GM21381 (cell line): ENCODE results near the gene ZSCAN30.

Source experiments
- ATAC-seq: cut with Tn5 transposase; IDR thresholded peaks from one replicate; pipeline ENCODE4 v1.9.1; 2021; ENCODE audit warnings: mild to moderate bottlenecking, moderate library complexity; ENCODE audit not compliant: unreplicated experiment

Gene ZSCAN30

GRCh38 chr18:35282353-35282752 lies 7.7 kb downstream of the ZSCAN30 start:
- no peak for ATAC-seq

DNA sequence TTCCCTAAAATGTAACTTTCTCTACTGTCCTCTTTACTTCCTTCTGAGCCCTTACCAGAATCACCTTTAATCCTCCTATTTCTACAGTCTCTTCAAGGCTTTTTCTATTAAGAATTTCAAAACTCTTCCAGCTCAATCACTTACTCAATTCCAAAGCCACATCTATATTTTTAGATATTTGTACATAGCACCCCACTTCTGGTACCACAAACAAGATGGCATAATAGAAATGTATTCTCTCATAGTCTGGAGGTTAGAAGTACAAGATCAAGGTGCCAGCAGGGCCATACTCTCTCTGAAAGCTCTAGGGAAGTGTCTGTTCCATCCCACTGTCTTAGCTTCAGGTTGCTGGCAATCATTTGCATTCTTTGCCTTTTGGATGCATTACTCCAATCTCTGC lies 11.1 kb downstream of the ZSCAN30 start:
- ATAC-seq = no peak

DNA sequence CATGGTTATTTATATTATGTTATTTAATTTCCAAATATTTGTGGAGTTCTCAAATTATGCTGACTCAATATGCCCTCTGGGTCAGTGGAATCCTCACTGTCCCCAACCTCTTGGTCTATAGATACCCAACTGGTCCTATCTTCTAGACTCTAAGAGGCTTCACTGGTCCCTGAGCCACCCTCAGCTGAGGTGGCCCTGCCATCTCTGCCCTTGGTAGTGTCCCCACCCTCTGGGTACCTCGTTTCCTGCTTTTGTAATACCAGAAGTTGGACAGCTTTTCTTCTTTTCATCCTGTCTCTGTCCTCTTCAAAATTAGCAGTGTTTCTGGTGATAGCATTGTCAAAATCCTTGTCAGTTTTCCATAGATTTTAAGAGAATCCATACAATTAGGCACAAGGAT lies 11.9 kb downstream of the ZSCAN30 start:
- no peak for ATAC-seq

DNA sequence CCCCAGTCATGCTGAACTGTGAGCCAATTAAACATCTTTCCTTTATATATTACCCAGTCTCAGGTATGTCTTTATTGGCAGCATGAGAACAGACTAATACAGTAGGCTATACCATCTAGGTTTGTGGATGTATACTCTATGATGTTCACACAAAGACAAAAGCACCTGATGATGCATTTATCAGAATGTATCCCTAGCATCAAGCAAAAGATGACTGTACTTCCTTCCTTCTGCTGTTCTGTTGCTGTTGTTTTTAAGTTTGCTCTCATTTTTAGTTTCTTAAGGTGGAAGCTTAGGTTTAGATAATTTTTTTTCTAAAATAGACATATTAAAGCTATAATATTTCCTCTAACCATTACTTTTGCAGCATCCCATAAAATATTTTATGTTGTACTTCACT lies 12.4 kb downstream of the ZSCAN30 start:
- no peak for ATAC-seq

DNA sequence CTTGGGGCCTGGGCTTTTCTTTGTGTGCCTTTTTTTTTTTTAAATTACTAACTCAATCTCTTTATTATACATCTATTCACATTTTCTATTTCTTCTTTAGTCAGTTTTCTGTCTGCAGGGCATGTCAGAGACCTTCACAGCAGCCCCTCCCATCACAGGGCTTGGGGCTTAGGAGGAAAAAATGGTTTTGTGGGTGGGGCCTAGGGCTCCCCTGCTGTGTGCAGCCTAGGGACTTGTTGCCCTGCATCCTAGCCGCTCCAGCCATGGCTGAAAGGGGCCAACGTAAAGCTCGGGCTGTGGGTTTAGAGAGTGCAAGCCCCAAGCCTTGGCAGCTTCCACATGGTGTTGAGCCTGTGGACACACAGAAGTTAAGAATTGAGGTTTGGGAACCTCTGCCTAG lies 13.8 kb downstream of the ZSCAN30 start:
- ATAC-seq = no peak

GRCh38 chr18:35271656-35272055 lies 18.4 kb downstream of the ZSCAN30 start:
- ATAC-seq = no peak

GRCh38 chr18:35268821-35269220 lies 21.2 kb downstream of the ZSCAN30 start:
- ATAC-seq = no peak

DNA sequence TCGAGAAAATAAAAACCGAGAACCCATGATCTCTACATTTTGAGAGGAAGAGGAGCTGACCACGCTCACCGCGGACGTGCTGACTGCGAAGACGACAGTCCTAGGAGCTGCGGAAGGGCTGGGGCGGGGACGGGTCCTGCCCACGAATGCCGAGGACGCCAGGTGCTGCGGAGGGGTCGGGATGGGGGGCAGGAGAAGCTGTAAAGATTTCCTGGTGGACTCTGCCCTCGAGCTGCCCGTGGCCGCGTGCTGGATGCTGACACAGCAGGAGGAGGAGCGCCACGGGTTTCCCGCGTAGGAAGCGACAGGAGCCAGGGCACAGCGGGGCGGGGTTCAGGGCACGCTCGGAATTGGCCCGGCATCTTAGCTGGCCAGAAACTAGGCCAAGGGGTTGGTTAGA lies 22.2 kb downstream of the ZSCAN30 start:
- no peak for ATAC-seq

DNA sequence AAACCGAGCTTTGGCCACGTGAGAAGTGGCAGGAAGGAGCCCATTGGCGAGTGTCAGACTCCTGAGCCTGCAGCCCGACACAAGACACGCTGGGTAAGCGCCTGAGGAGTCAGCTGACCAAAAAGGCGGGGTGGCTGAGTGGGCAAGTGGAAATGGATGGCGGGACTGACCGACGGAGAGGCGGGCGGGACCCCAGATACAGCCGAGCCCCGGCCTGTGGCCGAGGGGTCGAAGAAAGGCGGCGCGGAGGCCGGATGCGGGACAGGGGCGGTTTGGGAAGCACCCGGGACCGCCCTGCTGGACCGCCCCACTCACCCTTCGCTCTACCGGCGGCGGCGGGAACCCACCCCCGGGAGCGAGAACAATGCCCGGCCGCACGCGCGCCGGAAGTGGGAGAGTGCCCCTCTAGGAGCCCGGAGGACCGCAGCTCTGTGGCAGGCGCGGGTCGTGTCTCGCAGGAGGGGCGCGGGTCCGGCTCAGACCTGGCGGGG lies 22.8 kb downstream of the ZSCAN30 start:
- no peak for ATAC-seq

GRCh38 chr18:35264409-35264808 lies 25.6 kb downstream of the ZSCAN30 start:
- no peak for ATAC-seq

GRCh38 chr18:35256947-35257346 lies 33.1 kb downstream of the ZSCAN30 start:
- no peak for ATAC-seq

DNA sequence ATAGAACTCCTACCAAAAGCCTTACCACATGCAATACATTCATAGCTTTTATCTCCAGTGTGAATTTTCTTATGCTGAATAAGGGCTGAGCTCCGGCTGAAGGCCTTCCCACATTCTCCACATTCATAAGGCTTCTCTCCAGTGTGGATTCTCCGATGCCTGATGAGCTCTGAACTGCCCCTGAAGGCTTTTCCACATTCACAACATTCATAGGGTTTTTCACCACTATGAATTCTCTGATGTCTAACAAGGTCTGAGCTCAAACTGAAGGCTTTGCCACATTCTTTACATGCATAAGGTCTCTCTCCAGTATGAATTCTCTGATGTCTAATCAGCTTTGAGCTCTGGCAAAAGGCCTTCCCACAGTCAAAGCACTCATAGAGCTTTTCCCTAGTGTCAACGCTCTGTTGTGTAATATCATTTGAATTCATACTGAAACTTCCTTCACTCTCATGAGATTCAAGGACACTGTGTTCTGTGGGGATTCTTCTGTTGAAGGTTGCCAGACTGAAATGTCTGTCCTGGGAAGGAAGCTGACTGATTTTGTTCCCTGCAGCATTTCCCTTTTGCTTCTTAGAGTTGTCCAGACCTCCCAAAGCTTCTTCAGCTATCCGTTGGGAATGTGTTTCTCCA lies 36.3 kb downstream of the ZSCAN30 start:
- no peak for ATAC-seq

DNA sequence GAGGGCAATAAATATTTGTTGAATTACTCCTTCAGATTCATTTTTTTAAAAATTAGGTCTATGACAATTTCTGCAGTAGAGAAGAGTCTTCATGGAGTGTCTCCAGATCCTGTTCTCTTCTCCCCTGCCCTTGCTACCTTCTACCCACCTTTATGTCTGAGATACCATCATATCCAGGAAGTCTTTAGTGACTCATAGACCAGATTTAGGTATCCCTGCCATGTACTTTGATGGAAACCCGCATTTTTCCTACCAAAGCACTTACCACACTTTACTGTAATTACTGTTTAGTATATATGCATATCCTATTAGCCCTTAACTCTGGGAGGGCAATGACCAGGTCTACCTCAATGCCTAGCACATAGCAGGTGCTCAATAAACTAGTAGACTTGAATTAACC lies 37.6 kb downstream of the ZSCAN30 start:
- ATAC-seq = no peak

GRCh38 chr18:35248429-35248828 lies 41.6 kb downstream of the ZSCAN30 start:
- no peak for ATAC-seq

- ATAC-seq = no peak
Observed at GRCh38 chr18:35247412-35248249, 42.4 kb downstream of the ZSCAN30 start.

- no peak for ATAC-seq
Observed at GRCh38 chr18:35246831-35247230, 43.2 kb downstream of the ZSCAN30 start.

GRCh38 chr18:35245719-35246317 lies 44.2 kb downstream of the ZSCAN30 start:
- ATAC-seq = no peak

DNA sequence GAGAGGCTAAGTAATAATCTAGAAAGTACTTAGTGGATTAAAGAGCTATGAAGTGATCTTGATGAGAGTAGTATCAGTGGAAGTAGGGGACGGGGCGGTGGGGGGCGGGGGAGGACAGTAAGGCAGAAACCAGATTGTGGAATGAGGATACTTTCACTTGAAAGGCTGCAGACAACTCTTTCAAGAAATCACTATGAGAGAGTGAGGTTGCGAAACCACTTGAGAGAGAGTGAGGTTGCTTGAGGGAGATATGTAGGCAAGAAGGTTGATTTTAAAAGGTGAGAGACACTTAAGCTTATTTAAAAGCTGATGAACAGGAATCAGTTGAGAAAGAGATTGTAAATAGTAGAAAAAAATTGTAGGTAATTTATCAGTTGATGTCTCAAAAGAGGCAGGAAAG lies 45.4 kb downstream of the ZSCAN30 start:
- ATAC-seq = no peak

GRCh38 chr18:35242426-35242825 lies 47.6 kb downstream of the ZSCAN30 start:
- ATAC-seq = no peak

DNA sequence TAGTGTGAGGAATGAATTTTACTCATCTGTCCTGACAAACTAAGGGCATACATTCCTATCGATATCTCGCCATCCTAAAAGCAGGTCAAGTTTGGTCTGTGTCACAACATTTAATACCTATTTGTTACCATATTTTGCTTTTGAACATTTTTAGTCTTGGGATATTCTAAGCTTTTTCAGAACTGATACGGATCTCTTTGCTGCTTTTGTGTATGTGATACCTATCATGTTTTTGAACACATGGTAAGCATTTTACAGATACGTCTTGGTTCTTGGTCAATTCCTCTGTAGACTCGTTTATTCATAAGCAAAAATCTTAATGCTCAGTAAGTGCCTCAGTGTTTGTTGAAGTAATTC lies 48.6 kb downstream of the ZSCAN30 start:
- no peak for ATAC-seq

- peak; percentile 99 for ATAC-seq
Observed at GRCh38 chr18:35240664-35241447, 49.2 kb downstream of the ZSCAN30 start, which contains the start of gene ZNF397. ZNF397 (plus strand) TSS chr18:35241034; CDS start chr18:35242471, 1,437 bp downstream.
